Erythroblast (primary cell): ENCODE measurements around the gene PKP4.

Experiments
- GATA1 ChIP-seq: IDR thresholded peaks from 2 replicates; pipeline ENCODE4 v1.6.1; 2011; ENCODE audit warnings: low read depth, mild to moderate bottlenecking, control low read depth, low read length, moderate library complexity
- POLR2A ChIP-seq: IDR thresholded peaks from 2 replicates; pipeline ENCODE4 v1.6.1; 2011; ENCODE audit warnings: mild to moderate bottlenecking, low read length

GRCh38 chr2:158624071-158624667 is 167.4 kb downstream of the PKP4 start:
- no peak for TF ChIP-seq POLR2A
- TF ChIP-seq GATA1 = no peak
